Astrocyte (in vitro differentiated cells and primary cell): ENCODE results near the gene PXDN.

Experiments
- EZH2 ChIP-seq: IDR thresholded peaks from 2 replicates; pipeline ENCODE4 v1.6.1; 2012; ENCODE audit warnings: mild to moderate bottlenecking, low read length, inconsistent platforms; ENCODE audit not compliant: insufficient read depth
- TF ChIP-seq, protein P1 (sequence below): IDR thresholded peaks from 2 replicates; pipeline ENCODE4 v1.5.1; 2011; ENCODE audit warnings: low read depth, mild to moderate bottlenecking, inconsistent platforms, low read length, moderate library complexity; ENCODE audit not compliant: insufficient read depth

DNA sequence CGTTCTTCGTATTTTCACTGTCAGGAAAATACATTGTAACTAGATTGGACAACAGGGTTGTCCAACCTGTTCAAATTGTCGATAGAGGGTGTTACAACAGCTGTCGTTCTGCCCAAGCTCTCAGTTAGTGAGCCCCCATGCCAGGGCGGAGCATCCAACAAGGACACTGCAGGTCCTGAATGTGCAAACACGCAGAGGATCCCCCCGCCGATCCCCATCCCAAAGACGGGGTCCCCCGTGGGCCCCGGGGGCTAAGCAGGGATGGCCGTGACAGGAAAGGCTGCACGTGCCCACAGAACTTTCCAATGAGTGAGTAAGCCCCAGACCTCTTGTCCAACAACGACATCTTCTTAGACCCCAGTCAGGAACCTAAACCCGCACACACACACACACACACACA is 140.8 kb downstream of the PXDN start:
- TF ChIP-seq, protein P1, sequence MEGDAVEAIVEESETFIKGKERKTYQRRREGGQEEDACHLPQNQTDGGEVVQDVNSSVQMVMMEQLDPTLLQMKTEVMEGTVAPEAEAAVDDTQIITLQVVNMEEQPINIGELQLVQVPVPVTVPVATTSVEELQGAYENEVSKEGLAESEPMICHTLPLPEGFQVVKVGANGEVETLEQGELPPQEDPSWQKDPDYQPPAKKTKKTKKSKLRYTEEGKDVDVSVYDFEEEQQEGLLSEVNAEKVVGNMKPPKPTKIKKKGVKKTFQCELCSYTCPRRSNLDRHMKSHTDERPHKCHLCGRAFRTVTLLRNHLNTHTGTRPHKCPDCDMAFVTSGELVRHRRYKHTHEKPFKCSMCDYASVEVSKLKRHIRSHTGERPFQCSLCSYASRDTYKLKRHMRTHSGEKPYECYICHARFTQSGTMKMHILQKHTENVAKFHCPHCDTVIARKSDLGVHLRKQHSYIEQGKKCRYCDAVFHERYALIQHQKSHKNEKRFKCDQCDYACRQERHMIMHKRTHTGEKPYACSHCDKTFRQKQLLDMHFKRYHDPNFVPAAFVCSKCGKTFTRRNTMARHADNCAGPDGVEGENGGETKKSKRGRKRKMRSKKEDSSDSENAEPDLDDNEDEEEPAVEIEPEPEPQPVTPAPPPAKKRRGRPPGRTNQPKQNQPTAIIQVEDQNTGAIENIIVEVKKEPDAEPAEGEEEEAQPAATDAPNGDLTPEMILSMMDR = no peak
- TF ChIP-seq EZH2 = no peak
